Parathyroid adenoma (tissue), 2 donors: ENCODE measurements around the gene MAD1L1.

Experiments used
- H2AFZ ChIP-seq: fragments of 300-600 bp; sonication (generic); one replicate; pipeline ENCODE4 v1.7.0; 2017; ENCODE audit warnings: antibody characterized with exemption, mild to moderate bottlenecking
- H3K27ac ChIP-seq: fragments of 300-600 bp; sonication (generic); one replicate; pipeline ENCODE4 v1.7.0; 2017
- H3K27me3 ChIP-seq: fragments of 300-600 bp; sonication (generic); one replicate; pipeline ENCODE4 v1.7.0; 2017; ENCODE audit warnings: low read length; ENCODE audit not compliant: control insufficient read depth, insufficient read depth
- H3K36me3 ChIP-seq: fragments of 300-600 bp; sonication (generic); one replicate; pipeline ENCODE4 v1.7.0; 2017; ENCODE audit warnings: low read length; ENCODE audit not compliant: control insufficient read depth, insufficient read depth
- H3K4me1 ChIP-seq: fragments of 300-600 bp; sonication (generic); one replicate; pipeline ENCODE4 v1.7.0; 2017; ENCODE audit warnings: control low read depth
- H3K4me2 ChIP-seq: fragments of 300-600 bp; sonication (generic); one replicate; pipeline ENCODE4 v1.7.0; 2017; ENCODE audit warnings: low read length
- H3K4me3 ChIP-seq: fragments of 300-600 bp; sonication (generic); one replicate; pipeline ENCODE4 v1.7.0; 2017; ENCODE audit warnings: low read depth, low read length
- H3K79me2 ChIP-seq: fragments of 300-600 bp; sonication (generic); one replicate; pipeline ENCODE4 v1.7.0; 2017; ENCODE audit warnings: control low read depth
- H3K9ac ChIP-seq: fragments of 300-600 bp; sonication (generic); one replicate; pipeline ENCODE4 v1.7.0; 2017; ENCODE audit warnings: mild to moderate bottlenecking
- H3K9me3 ChIP-seq: fragments of 300-600 bp; sonication (generic); one replicate; pipeline ENCODE4 v1.7.0; 2017; ENCODE audit warnings: low read length; ENCODE audit not compliant: control insufficient read depth
- CTCF ChIP-seq: fragments of 300-600 bp; sonication (generic); IDR thresholded peaks from one replicate; pipeline ENCODE4 v1.7.0; 2017; ENCODE audit warnings: antibody characterized with exemption, mild to moderate bottlenecking
- donor health status: primary hyperparathyroidism.

MAD1L1 gene

GRCh38 chr7:1809070-1809469 lies 423.7 kb downstream of the MAD1L1 start:
- no peak overlapping the region for H2AFZ ChIP-seq

GRCh38 chr7:1807821-1808600 lies 424.7 kb downstream of the MAD1L1 start:
- H3K4me2 ChIP-seq, result no peak overlapping the region

More at GRCh38 chr7:1809070-1809469, 423.7 kb downstream of the MAD1L1 start:
- no peak overlapping the region for H3K4me3 ChIP-seq
- H3K9me3 ChIP-seq, result no peaks in the 10 kb centered on the region
- no peaks in the 10 kb centered on the region for H3K4me1 ChIP-seq
- H3K9ac ChIP-seq, result no peak overlapping the region
- H3K27me3 ChIP-seq, result no peaks in the 10 kb centered on the region
- H3K36me3 ChIP-seq, result no peaks in the 10 kb centered on the region
- no peak overlapping the region for H3K27ac ChIP-seq
- TF ChIP-seq CTCF, result no peak
- H3K4me2 ChIP-seq, result no peak overlapping the region
- H3K79me2 ChIP-seq, result no peaks in the 10 kb centered on the region

GRCh38 chr7:1806354-1806753 lies 426.4 kb downstream of the MAD1L1 start:
- no peak for TF ChIP-seq CTCF

More at GRCh38 chr7:1807821-1808600, 424.7 kb downstream of the MAD1L1 start:
- no peaks in the 10 kb centered on the region for H3K79me2 ChIP-seq
- no peak overlapping the region for H3K27ac ChIP-seq
- H3K9me3 ChIP-seq, result no peaks in the 10 kb centered on the region
- H3K4me3 ChIP-seq, result no peak overlapping the region
- H3K4me1 ChIP-seq, result no peaks in the 10 kb centered on the region
- no peak overlapping the region for H3K9ac ChIP-seq
- H2AFZ ChIP-seq, result no peak overlapping the region
- H3K36me3 ChIP-seq, result no peaks in the 10 kb centered on the region
- no peaks in the 10 kb centered on the region for H3K27me3 ChIP-seq
- no peak for TF ChIP-seq CTCF

GRCh38 chr7:1804310-1804709 lies 428.4 kb downstream of the MAD1L1 start:
- Histone ChIP-seq H3K4me2 (no peak overlapping the region), H3K27ac (no peak overlapping the region), H3K4me3 (no peak overlapping the region), H3K9ac (no peak overlapping the region), H3K9me3 (no peaks in the 10 kb centered on the region), H3K4me1 (no peaks in the 10 kb centered on the region), H3K36me3 (no peaks in the 10 kb centered on the region), H2AFZ (no peak overlapping the region), H3K27me3 (no peaks in the 10 kb centered on the region), H3K79me2 (no peaks in the 10 kb centered on the region)
- no peak for TF ChIP-seq CTCF

More at GRCh38 chr7:1806354-1806753, 426.4 kb downstream of the MAD1L1 start:
- Histone ChIP-seq H3K9me3 (no peaks in the 10 kb centered on the region), H3K9ac (no peak overlapping the region), H3K4me3 (no peak overlapping the region), H3K27ac (no peak overlapping the region), H3K4me1 (no peaks in the 10 kb centered on the region), H3K27me3 (no peaks in the 10 kb centered on the region), H3K79me2 (no peaks in the 10 kb centered on the region), H2AFZ (no peak overlapping the region), H3K4me2 (no peak overlapping the region), H3K36me3 (no peaks in the 10 kb centered on the region)

GRCh38 chr7:1802899-1803298 lies 429.8 kb downstream of the MAD1L1 start:
- Histone ChIP-seq H2AFZ (no peak overlapping the region), H3K27ac (no peak overlapping the region), H3K4me1 (no peaks in the 10 kb centered on the region), H3K9me3 (no peaks in the 10 kb centered on the region), H3K4me3 (no peak overlapping the region), H3K36me3 (no peaks in the 10 kb centered on the region), H3K9ac (no peak overlapping the region), H3K79me2 (no peaks in the 10 kb centered on the region), H3K27me3 (no peaks in the 10 kb centered on the region), H3K4me2 (no peak overlapping the region)
- no peak for TF ChIP-seq CTCF
